Amniotic epithelial cell (primary cell): ENCODE measurements around the gene NR4A1.
"Not testable (repeated sequence)": the region's sequence is repeated elsewhere in the genome, so short reads cannot be mapped to it uniquely, and the experiment has no call there.

ENCODE experiments used
- DNase-seq: peaks from one replicate; pipeline ENCODE4 v3.0.0-alpha.2; 2010; ENCODE audit warnings: low read depth

The NR4A1 gene

DNA sequence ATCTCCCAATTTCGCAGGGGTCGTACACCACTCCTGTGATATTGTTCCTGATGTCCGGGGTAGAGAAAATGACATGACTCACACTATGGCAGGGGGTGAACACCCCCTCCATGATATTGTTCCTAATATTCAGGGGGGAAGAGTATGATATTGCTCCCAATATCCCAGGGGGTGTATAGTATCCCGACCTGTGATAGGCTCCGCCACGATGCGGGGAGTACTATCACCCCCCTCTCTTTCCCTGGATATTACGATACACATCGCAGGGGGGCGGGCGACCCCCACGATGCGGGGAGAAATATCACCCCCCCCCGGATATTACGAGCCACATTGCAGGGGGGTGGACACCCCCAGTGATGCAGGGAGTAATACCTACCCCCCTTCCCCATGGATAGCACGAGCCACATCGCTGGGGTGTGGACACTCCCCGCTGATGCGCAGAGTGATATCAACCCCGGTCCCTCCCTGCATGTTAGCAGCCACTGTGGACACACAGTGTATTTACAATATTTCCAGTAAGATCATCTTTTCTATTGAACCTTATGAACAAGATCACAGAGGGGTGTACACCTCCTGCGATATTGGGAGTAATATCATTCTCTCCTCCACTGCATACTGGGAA, 45.9 kb downstream of the NR4A1 start:
- DNase-seq, result no peak

DNA sequence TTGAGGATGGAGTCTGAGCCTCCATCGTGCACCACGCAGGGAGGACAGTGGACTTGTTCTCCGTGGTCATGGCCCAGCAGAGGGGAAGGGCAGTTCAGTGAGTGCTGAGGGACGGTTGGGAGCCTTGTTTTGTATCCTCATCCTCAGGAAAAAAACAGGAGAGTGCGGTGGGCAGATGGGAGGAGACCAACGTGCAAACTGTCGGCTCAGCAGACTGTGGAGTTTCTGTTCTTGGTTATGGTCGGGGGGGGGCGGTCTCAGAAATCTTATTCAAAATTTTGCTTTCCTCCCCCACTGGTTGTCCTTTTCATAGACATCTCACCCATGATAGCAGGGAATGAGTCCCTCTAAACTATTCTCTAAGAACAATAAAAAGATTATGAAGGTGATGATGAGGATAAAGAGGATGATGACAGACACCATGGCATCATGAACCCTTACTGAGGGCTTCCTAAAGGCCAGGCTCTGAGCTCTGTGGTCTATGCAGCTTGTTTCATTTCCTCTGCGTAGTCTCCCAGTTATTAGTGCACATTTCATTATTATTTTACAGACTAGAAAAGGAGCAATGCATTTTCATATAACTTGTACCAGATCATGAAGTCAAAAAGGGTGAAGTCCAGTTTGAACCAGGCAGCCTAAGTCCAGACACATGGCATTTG, 53.3 kb downstream of the NR4A1 start:
- DNase-seq, result not testable (repeated sequence)
